GM23338 (cell line): ENCODE measurements around the gene CDR2. TPM values are rescaled to one million over a fixed set of nuclear protein-coding genes. Genes with fewer than 3 reads are reported as not detected.

Source experiments
- ATAC-seq: fragments of 200-7000 bp; cut with Tn5 transposase; 3 replicates; pipeline ENCODE4 v1.9.1; 2020
- DNase-seq: peaks from one replicate; pipeline ENCODE4 v3.0.0-alpha.2; 2015; ENCODE audit warnings: low spot score
- H2AFZ ChIP-seq: fragments of 200-600 bp; sonication (generic); 2 replicates; pipeline ENCODE4 v1.8.0; 2016; ENCODE audit warnings: antibody characterized with exemption, mild to moderate bottlenecking, moderate library complexity
- H3F3A ChIP-seq: fragments of 200-600 bp; sonication (generic); replicated peaks from 2 replicates; pipeline ENCODE4 v1.8.0; 2017; ENCODE audit warnings: antibody characterized with exemption, mixed run types, low read depth
- H3K27ac ChIP-seq: fragments of 200-600 bp; sonication (generic); 2 replicates; pipeline ENCODE4 v1.6.1; 2016; ENCODE audit warnings: low read depth
- H3K27me3 ChIP-seq: fragments of 200-600 bp; sonication (generic); 2 replicates; pipeline ENCODE4 v1.8.0; 2016; ENCODE audit warnings: mild to moderate bottlenecking, mixed run types, moderate library complexity; ENCODE audit not compliant: insufficient read depth
- H3K36me3 ChIP-seq: fragments of 200-600 bp; sonication (generic); 2 replicates; pipeline ENCODE4 v1.8.0; 2016; ENCODE audit warnings: mild to moderate bottlenecking; ENCODE audit not compliant: insufficient read depth
- H3K4me1 ChIP-seq: fragments of 200-600 bp; sonication (generic); 2 replicates; pipeline ENCODE4 v1.8.0; 2016; ENCODE audit warnings: mild to moderate bottlenecking, moderate library complexity; ENCODE audit not compliant: insufficient read depth
- H3K4me2 ChIP-seq: fragments of 200-600 bp; sonication (generic); 2 replicates; pipeline ENCODE4 v1.7.1; 2017; ENCODE audit warnings: mixed run types
- H3K4me3 ChIP-seq: fragments of 200-600 bp; sonication (generic); 2 replicates; pipeline ENCODE4 v1.6.1; 2016; ENCODE audit warnings: mixed run types
- H3K79me2 ChIP-seq: fragments of 200-600 bp; sonication (generic); replicated peaks from 2 replicates; pipeline ENCODE4 v1.8.0; 2017; ENCODE audit warnings: mild to moderate bottlenecking; ENCODE audit not compliant: insufficient read depth
- H3K9me2 ChIP-seq: fragments of 200-600 bp; sonication (generic); 2 replicates; pipeline ENCODE4 v1.8.0; 2017; ENCODE audit not compliant: insufficient read depth
- H4K20me1 ChIP-seq: fragments of 200-600 bp; sonication (generic); replicated peaks from 2 replicates; pipeline ENCODE4 v1.8.0; 2017; ENCODE audit warnings: mild to moderate bottlenecking; ENCODE audit not compliant: insufficient read depth
- H3K27ac Mint-ChIP-seq: 2 replicates; pipeline ENCODE4 v1.8.0; 2020; ENCODE audit warnings: inconsistent platforms, mild to moderate bottlenecking, moderate library complexity, mixed read lengths
- H3K27me3 Mint-ChIP-seq: 3 replicates; pipeline ENCODE4 v1.8.0; 2022; ENCODE audit warnings: low read depth, mild to moderate bottlenecking, moderate library complexity, mixed read lengths, inconsistent platforms; ENCODE audit not compliant: insufficient read depth, poor library complexity
- H3K36me3 Mint-ChIP-seq: 3 replicates; pipeline ENCODE4 v1.8.0; 2021; ENCODE audit warnings: low read depth, mild to moderate bottlenecking, inconsistent platforms, moderate library complexity, mixed read lengths
- H3K4me1 Mint-ChIP-seq: 3 replicates; pipeline ENCODE4 v1.8.0; 2020; ENCODE audit warnings: mild to moderate bottlenecking, inconsistent platforms, mixed read lengths
- H3K4me3 Mint-ChIP-seq: 3 replicates; pipeline ENCODE4 v1.8.0; 2021; ENCODE audit warnings: moderate library complexity, mild to moderate bottlenecking, inconsistent platforms, mixed read lengths
- H3K9me3 Mint-ChIP-seq: 3 replicates; pipeline ENCODE4 v1.8.0; 2020; ENCODE audit warnings: moderate library complexity, mild to moderate bottlenecking, inconsistent platforms, mixed read lengths
- CREB1 ChIP-seq: fragments of 250-450 bp; sonication (Bioruptor Pico); IDR thresholded peaks from 2 replicates; pipeline ENCODE4 v1.5.0; 2020; ENCODE audit warnings: low read depth, mild to moderate bottlenecking, moderate library complexity
- EZH2phosphoT487 ChIP-seq: fragments of 200-600 bp; sonication (generic); IDR thresholded peaks from one replicate; pipeline ENCODE4 v1.8.1; 2018; ENCODE audit warnings: antibody characterized with exemption; ENCODE audit not compliant: unreplicated experiment
- NANOG ChIP-seq: IDR thresholded peaks from 2 replicates; pipeline ENCODE4 v1.6.1; 2016; ENCODE audit warnings: antibody characterized with exemption, borderline replicate concordance
- ZNF114 ChIP-seq: fragments of 250-450 bp; sonication (Bioruptor Pico); IDR thresholded peaks from 2 replicates; pipeline ENCODE4 v1.5.0; 2020; ENCODE audit warnings: mild to moderate bottlenecking, moderate library complexity
- ZNF331 ChIP-seq: fragments of 250-450 bp; sonication (Bioruptor Pico); IDR thresholded peaks from 2 replicates; pipeline ENCODE4 v1.5.0; 2020; ENCODE audit warnings: low read depth, mild to moderate bottlenecking, moderate library complexity
- polyA plus RNA-seq: library from polyadenylated mRNA; unstranded; fragments of >200 nt; fragmentation: Nextera tagmentation; extraction: Ambion mirVana; gene quantifications from 2 replicates; pipeline ENCODE4 v1.2.1, GENCODE V29; 2016
- total RNA-seq: library from RNA; depleted of rRNA; stranded (reverse); fragments of >200 nt; shearing (Covaris generic); gene quantifications from 2 replicates; pipeline ENCODE4 v1.2.3, GENCODE V29; 2014
- TF ChIP-seq, protein P1 (sequence below): fragments of 250-450 bp; sonication (Bioruptor Pico); IDR thresholded peaks from 2 replicates; pipeline ENCODE4 v1.5.0; 2020; ENCODE audit warnings: mild to moderate bottlenecking, moderate library complexity
- TF ChIP-seq, protein P2 (sequence below): IDR thresholded peaks from one replicate; pipeline ENCODE4 v1.6.1; 2018; ENCODE audit warnings: antibody characterized with exemption; ENCODE audit not compliant: unreplicated experiment

CDR2 gene
- total and polyA plus RNA-seq, 2 experiments from 2014 or later: 17.7 to 39.3 TPM

GRCh38 chr16:22317001-22317530 lies 57.4 kb downstream of the CDR2 start:
- H2AFZ ChIP-seq: no peak overlapping the region
- peaks cover 21% of the 10 kb centered on the region for H3F3A ChIP-seq
- H3K4me3 ChIP-seq: no peak overlapping the region
- Mint-ChIP-seq H3K4me3 (no peak overlapping the region), H3K9me3 (no peaks in the 10 kb centered on the region), H3K27me3 (no peaks in the 10 kb centered on the region), H3K4me1 (peaks cover 2% of the 10 kb centered on the region; the same call in 1 of the 3 replicates), H3K36me3 (peaks cover 79% of the 10 kb centered on the region), H3K27ac (no peak overlapping the region)
- no peak overlapping the region for H3K27ac ChIP-seq
- no peaks in the 10 kb centered on the region for H3K9me2 ChIP-seq
- H3K27me3 ChIP-seq: no peaks in the 10 kb centered on the region
- peaks cover 21% of the 10 kb centered on the region for H3K36me3 ChIP-seq
- no peaks in the 10 kb centered on the region for H3K4me1 ChIP-seq
- TF ChIP-seq CREB1 (no peak), EZH2phosphoT487 (no peak), ZNF114 (CRISPR knock-in tag) (no peak), ZNF331 (no peak), NANOG (no peak)
- TF ChIP-seq, protein P1, sequence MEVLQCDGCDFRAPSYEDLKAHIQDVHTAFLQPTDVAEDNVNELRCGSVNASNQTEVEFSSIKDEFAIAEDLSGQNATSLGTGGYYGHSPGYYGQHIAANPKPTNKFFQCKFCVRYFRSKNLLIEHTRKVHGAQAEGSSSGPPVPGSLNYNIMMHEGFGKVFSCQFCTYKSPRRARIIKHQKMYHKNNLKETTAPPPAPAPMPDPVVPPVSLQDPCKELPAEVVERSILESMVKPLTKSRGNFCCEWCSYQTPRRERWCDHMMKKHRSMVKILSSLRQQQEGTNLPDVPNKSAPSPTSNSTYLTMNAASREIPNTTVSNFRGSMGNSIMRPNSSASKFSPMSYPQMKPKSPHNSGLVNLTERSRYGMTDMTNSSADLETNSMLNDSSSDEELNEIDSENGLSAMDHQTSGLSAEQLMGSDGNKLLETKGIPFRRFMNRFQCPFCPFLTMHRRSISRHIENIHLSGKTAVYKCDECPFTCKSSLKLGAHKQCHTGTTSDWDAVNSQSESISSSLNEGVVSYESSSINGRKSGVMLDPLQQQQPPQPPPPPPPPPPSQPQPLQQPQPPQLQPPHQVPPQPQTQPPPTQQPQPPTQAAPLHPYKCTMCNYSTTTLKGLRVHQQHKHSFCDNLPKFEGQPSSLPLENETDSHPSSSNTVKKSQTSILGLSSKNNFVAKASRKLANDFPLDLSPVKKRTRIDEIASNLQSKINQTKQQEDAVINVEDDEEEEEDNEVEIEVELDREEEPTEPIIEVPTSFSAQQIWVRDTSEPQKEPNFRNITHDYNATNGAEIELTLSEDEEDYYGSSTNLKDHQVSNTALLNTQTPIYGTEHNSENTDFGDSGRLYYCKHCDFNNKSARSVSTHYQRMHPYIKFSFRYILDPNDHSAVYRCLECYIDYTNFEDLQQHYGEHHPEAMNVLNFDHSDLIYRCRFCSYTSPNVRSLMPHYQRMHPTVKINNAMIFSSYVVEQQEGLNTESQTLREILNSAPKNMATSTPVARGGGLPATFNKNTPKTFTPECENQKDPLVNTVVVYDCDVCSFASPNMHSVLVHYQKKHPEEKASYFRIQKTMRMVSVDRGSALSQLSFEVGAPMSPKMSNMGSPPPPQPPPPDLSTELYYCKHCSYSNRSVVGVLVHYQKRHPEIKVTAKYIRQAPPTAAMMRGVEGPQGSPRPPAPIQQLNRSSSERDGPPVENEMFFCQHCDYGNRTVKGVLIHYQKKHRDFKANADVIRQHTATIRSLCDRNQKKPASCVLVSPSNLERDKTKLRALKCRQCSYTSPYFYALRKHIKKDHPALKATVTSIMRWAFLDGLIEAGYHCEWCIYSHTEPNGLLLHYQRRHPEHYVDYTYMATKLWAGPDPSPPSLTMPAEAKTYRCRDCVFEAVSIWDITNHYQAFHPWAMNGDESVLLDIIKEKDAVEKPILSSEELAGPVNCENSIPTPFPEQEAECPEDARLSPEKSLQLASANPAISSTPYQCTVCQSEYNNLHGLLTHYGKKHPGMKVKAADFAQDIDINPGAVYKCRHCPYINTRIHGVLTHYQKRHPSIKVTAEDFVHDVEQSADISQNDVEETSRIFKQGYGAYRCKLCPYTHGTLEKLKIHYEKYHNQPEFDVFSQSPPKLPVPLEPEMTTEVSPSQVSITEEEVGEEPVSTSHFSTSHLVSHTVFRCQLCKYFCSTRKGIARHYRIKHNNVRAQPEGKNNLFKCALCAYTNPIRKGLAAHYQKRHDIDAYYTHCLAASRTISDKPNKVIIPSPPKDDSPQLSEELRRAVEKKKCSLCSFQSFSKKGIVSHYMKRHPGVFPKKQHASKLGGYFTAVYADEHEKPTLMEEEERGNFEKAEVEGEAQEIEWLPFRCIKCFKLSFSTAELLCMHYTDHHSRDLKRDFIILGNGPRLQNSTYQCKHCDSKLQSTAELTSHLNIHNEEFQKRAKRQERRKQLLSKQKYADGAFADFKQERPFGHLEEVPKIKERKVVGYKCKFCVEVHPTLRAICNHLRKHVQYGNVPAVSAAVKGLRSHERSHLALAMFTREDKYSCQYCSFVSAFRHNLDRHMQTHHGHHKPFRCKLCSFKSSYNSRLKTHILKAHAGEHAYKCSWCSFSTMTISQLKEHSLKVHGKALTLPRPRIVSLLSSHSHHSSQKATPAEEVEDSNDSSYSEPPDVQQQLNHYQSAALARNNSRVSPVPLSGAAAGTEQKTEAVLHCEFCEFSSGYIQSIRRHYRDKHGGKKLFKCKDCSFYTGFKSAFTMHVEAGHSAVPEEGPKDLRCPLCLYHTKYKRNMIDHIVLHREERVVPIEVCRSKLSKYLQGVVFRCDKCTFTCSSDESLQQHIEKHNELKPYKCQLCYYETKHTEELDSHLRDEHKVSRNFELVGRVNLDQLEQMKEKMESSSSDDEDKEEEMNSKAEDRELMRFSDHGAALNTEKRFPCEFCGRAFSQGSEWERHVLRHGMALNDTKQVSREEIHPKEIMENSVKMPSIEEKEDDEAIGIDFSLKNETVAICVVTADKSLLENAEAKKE (CRISPR knock-in tag): no peak
- TF ChIP-seq, protein P2, sequence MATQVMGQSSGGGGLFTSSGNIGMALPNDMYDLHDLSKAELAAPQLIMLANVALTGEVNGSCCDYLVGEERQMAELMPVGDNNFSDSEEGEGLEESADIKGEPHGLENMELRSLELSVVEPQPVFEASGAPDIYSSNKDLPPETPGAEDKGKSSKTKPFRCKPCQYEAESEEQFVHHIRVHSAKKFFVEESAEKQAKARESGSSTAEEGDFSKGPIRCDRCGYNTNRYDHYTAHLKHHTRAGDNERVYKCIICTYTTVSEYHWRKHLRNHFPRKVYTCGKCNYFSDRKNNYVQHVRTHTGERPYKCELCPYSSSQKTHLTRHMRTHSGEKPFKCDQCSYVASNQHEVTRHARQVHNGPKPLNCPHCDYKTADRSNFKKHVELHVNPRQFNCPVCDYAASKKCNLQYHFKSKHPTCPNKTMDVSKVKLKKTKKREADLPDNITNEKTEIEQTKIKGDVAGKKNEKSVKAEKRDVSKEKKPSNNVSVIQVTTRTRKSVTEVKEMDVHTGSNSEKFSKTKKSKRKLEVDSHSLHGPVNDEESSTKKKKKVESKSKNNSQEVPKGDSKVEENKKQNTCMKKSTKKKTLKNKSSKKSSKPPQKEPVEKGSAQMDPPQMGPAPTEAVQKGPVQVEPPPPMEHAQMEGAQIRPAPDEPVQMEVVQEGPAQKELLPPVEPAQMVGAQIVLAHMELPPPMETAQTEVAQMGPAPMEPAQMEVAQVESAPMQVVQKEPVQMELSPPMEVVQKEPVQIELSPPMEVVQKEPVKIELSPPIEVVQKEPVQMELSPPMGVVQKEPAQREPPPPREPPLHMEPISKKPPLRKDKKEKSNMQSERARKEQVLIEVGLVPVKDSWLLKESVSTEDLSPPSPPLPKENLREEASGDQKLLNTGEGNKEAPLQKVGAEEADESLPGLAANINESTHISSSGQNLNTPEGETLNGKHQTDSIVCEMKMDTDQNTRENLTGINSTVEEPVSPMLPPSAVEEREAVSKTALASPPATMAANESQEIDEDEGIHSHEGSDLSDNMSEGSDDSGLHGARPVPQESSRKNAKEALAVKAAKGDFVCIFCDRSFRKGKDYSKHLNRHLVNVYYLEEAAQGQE: no peak
- peaks cover 7% of the 10 kb centered on the region for H3K79me2 ChIP-seq
- ATAC-seq (no peak), DNase-seq (no peak)
- no peak overlapping the region for H3K4me2 ChIP-seq
- H4K20me1 ChIP-seq: peaks cover 11% of the 10 kb centered on the region
